OCI-LY1 (cell line): ENCODE data around the gene WHAMM.

ENCODE experiments used
- H2AFZ ChIP-seq: fragments of 200-600 bp; sonication (generic), shearing (Covaris generic); 2 replicates; pipeline ENCODE4 v1.6.0; 2014; ENCODE audit warnings: antibody characterized with exemption, mild to moderate bottlenecking, low read length
- H3F3A ChIP-seq: fragments of 200-600 bp; sonication (generic), shearing (Covaris generic); 2 replicates; pipeline ENCODE4 v1.6.0; 2014; ENCODE audit warnings: mild to moderate bottlenecking, antibody characterized with exemption, low read length, moderate library complexity; ENCODE audit not compliant: insufficient read depth
- H3K27ac ChIP-seq: fragments of 200-600 bp; sonication (generic); 2 replicates; pipeline ENCODE4 v1.5.1; 2014; ENCODE audit warnings: low read length, mixed run types, mild to moderate bottlenecking, low read depth; ENCODE audit not compliant: poor library complexity, severe bottlenecking
- H3K27me3 ChIP-seq: fragments of 200-600 bp; sonication (generic); 2 replicates; pipeline ENCODE4 v1.6.0; 2014; ENCODE audit warnings: antibody characterized with exemption, mild to moderate bottlenecking, low read length, moderate library complexity; ENCODE audit not compliant: insufficient read depth
- H3K36me3 ChIP-seq: fragments of 200-600 bp; sonication (generic); 2 replicates; pipeline ENCODE4 v1.6.1; 2014; ENCODE audit warnings: mild to moderate bottlenecking, antibody characterized with exemption, low read length, moderate library complexity, mixed read lengths; ENCODE audit not compliant: insufficient read depth
- H3K4me1 ChIP-seq: fragments of 200-600 bp; sonication (generic); 2 replicates; pipeline ENCODE4 v1.5.1; 2014; ENCODE audit warnings: mild to moderate bottlenecking, low read length, moderate library complexity; ENCODE audit not compliant: insufficient read depth, severe bottlenecking
- H3K4me2 ChIP-seq: fragments of 200-600 bp; sonication (generic), shearing (Covaris generic); 2 replicates; pipeline ENCODE4 v1.6.1; 2014; ENCODE audit warnings: low read length
- H3K4me3 ChIP-seq: fragments of 200-600 bp; sonication (generic); 2 replicates; pipeline ENCODE4 v1.5.1; 2014; ENCODE audit warnings: low read length, low read depth, mild to moderate bottlenecking, mixed read lengths; ENCODE audit not compliant: poor library complexity, severe bottlenecking
- H3K79me2 ChIP-seq: fragments of 200-600 bp; shearing (Covaris generic); 2 replicates; pipeline ENCODE4 v1.6.1; 2016; ENCODE audit warnings: mixed run types, low read length, mixed read lengths; ENCODE audit not compliant: insufficient read depth
- H3K9ac ChIP-seq: fragments of 200-600 bp; sonication (generic), shearing (Covaris generic); 2 replicates; pipeline ENCODE4 v1.6.1; 2014; ENCODE audit warnings: mild to moderate bottlenecking, low read length, mixed read lengths
- H3K9me2 ChIP-seq: fragments of 200-600 bp; sonication (generic), shearing (Covaris generic); 2 replicates; pipeline ENCODE4 v1.6.1; 2014; ENCODE audit warnings: low read depth, mild to moderate bottlenecking, low read length, mixed read lengths
- H3K9me3 ChIP-seq: fragments of 200-600 bp; shearing (Covaris generic); 2 replicates; pipeline ENCODE4 v1.6.1; 2014; ENCODE audit warnings: low read length, mixed read lengths
- H4K20me1 ChIP-seq: fragments of 200-600 bp; sonication (generic), shearing (Covaris generic); 2 replicates; pipeline ENCODE4 v1.6.0; 2016; ENCODE audit warnings: mild to moderate bottlenecking, low read length; ENCODE audit not compliant: insufficient read depth
- EZH2 ChIP-seq: fragments of 200-600 bp; sonication (generic), shearing (Covaris generic); IDR thresholded peaks from 2 replicates; pipeline ENCODE4 v1.8.0; 2017; ENCODE audit warnings: borderline replicate concordance, mixed run types, mild to moderate bottlenecking, antibody characterized with exemption, low read length, moderate library complexity, mixed read lengths
- TF ChIP-seq, protein P1 (sequence below): fragments of 200-600 bp; sonication (generic), shearing (Covaris generic); IDR thresholded peaks from 2 replicates; pipeline ENCODE4 v1.5.1; 2017; ENCODE audit warnings: mild to moderate bottlenecking, antibody characterized with exemption, low read length, moderate library complexity, mixed read lengths

WHAMM gene

GRCh38 chr15:82877825-82878224 lies 68.4 kb downstream of the WHAMM start:
- H3K27me3 ChIP-seq = 0 out of 2 replicates have a peak, but pooled peaks cover 3% of the 10 kb centered on the region
- H3K27ac ChIP-seq = no peak overlapping the region
- H3K9me3 ChIP-seq = no peaks in the 10 kb centered on the region
- H3K4me3 ChIP-seq = no peak overlapping the region
- H3K4me1 ChIP-seq = no peaks in the 10 kb centered on the region
- no peaks in the 10 kb centered on the region for H3F3A ChIP-seq
- no peak overlapping the region for H3K4me2 ChIP-seq
- H3K36me3 ChIP-seq = no peaks in the 10 kb centered on the region
- no peak overlapping the region for H3K9ac ChIP-seq
- no peaks in the 10 kb centered on the region for H3K9me2 ChIP-seq
- H4K20me1 ChIP-seq = no peaks in the 10 kb centered on the region
- H3K79me2 ChIP-seq = no peaks in the 10 kb centered on the region
- H2AFZ ChIP-seq = no peak overlapping the region
- TF ChIP-seq, protein P1, sequence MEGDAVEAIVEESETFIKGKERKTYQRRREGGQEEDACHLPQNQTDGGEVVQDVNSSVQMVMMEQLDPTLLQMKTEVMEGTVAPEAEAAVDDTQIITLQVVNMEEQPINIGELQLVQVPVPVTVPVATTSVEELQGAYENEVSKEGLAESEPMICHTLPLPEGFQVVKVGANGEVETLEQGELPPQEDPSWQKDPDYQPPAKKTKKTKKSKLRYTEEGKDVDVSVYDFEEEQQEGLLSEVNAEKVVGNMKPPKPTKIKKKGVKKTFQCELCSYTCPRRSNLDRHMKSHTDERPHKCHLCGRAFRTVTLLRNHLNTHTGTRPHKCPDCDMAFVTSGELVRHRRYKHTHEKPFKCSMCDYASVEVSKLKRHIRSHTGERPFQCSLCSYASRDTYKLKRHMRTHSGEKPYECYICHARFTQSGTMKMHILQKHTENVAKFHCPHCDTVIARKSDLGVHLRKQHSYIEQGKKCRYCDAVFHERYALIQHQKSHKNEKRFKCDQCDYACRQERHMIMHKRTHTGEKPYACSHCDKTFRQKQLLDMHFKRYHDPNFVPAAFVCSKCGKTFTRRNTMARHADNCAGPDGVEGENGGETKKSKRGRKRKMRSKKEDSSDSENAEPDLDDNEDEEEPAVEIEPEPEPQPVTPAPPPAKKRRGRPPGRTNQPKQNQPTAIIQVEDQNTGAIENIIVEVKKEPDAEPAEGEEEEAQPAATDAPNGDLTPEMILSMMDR = no peak
- TF ChIP-seq EZH2 = no peak

DNA sequence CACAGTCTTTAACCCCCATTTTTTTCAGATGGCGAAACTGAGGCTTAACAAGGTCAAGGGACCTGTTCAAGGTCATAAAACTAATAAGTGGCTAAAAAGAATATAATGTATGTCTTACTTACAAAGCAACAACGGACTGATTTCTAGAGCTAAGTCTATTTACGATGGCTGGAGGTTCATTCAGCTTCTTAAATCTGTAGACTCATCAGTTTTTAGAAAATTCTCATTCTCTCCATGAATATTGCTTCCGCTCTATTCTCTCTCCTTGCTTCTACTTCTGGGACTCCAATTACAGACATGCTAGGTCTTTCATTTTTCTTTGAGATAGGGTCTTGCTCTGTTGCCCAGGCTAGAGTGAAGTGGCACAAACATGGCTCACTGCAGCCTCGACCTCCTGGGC lies 68.9 kb downstream of the WHAMM start:
- Histone ChIP-seq H2AFZ (no peak overlapping the region), H3K4me1 (no peaks in the 10 kb centered on the region), H3K4me2 (no peak overlapping the region), H3F3A (no peaks in the 10 kb centered on the region), H3K79me2 (no peaks in the 10 kb centered on the region), H3K36me3 (no peaks in the 10 kb centered on the region), H4K20me1 (no peaks in the 10 kb centered on the region), H3K9ac (no peak overlapping the region), H3K9me3 (no peaks in the 10 kb centered on the region), H3K27me3 (0 out of 2 replicates have a peak, but pooled peaks cover 3% of the 10 kb centered on the region), H3K9me2 (no peaks in the 10 kb centered on the region), H3K27ac (no peak overlapping the region), H3K4me3 (no peak overlapping the region)
- no peak for TF ChIP-seq EZH2
- TF ChIP-seq, protein P1 = no peak

- Histone ChIP-seq H3K4me2 (no peak overlapping the region), H3K9ac (no peak overlapping the region), H3K9me3 (no peaks in the 10 kb centered on the region), H3K4me3 (no peak overlapping the region), H3K9me2 (no peaks in the 10 kb centered on the region), H3K27ac (no peak overlapping the region), H2AFZ (no peak overlapping the region), H3F3A (no peaks in the 10 kb centered on the region), H3K79me2 (no peaks in the 10 kb centered on the region), H3K27me3 (0 out of 2 replicates have a peak, but pooled peaks cover 3% of the 10 kb centered on the region), H3K4me1 (no peaks in the 10 kb centered on the region), H4K20me1 (no peaks in the 10 kb centered on the region), H3K36me3 (no peaks in the 10 kb centered on the region)
- TF ChIP-seq, protein P1 = no peak; the same call in 1 of the 2 replicates
- TF ChIP-seq EZH2 = no peak
Observed at GRCh38 chr15:82880704-82881103, 71.3 kb downstream of the WHAMM start.
